RPMI7951 (cell line): ENCODE data around the gene SEMA6C. TPM values are rescaled to one million over a fixed set of nuclear protein-coding genes. Genes with fewer than 3 reads are reported as not detected.

ENCODE experiments used
- DNase-seq: peaks from one replicate; pipeline ENCODE4 v3.0.0-alpha.2; 2012; ENCODE audit warnings: low read depth
- total RNA-seq: library from RNA; depleted of rRNA; stranded (reverse); fragments of >200 nt; shearing (Covaris generic); gene quantifications from 2 replicates; pipeline ENCODE4 v1.2.3, GENCODE V29; 2014; rRNA removed

The SEMA6C gene
- total RNA-seq, 1 experiment from 2014 or later: 0.48 TPM

DNA sequence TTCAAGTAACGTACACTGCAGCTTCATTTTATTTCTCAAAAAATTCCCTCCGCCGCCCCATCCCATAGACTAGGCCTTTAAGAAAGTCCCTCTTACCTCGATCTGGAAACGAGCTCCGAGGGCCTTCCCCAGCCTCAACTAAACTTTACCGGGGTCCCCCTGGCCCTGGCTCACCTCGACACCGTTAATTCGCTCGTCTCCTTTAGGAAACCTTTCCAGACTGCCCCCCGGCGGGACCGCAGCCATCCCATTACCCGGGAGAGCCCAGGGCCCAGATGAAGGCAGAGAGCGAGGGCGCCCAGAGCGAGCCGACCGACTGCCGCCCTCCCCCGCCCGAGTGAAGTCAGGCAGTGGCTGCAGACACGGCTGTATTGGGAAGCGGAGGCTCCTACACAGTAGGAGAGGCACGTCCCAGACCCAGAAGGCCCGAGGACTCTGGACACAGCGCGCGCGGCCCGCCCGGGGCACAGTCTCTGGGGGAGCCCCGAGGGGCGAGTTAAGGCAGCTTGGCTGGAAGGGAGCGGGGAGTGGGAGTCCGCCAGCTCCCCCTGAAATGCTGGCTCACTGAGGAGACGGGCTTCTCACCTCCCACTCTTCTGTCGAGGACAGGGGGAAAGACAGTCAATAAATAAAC lies 14.6 kb downstream of the SEMA6C start:
- DNase-seq: no peak

DNA sequence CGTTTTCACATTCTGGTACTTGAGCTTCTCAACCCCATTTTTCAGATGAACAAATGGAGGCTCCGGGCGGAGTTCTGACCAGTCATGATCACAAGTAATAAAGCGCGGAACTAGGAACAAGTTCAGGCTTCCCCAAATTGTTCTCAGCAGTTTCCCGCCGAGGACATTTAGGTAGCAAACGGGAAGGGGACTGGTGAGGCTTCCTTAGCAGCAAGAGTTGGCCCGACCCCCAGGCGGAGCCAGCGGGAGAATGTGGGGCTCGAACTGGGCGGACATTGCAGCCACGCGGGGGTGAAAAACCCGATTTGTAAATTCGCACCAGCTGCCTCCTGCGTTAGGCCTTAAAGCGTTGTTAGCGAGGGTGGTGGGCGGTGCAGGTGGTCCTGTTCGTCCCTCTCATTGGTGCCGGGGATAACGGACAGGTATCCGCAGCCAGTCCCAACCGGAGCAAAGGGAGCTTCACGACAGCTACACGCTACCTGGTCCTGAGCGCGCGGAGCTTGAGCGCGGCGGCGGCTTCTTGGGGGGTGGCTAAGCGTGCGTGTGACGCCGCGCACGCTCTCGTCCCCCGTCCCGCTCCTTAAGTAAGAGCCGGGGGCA lies 15.3 kb downstream of the SEMA6C start:
- DNase-seq: no peak

DNA sequence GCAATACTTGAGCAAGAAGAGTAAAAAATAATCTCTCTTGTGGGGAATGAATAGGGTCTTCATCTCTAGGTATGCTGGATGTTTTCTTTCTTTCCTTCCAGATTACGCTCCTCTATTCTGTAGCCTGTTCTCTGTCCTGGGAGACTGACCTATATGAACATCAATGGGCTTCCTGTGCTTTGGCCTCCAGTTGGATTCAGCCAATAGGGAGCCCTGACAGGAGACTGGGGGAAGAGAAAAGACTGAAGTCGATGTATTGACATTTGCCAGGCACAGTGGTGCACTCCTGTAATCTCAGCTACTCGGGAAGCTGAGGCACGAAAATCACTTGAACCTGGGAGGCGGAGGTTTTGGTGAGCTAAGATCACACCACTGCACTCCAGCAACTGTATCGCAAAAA lies 17.6 kb downstream of the SEMA6C start:
- no peak for DNase-seq

DNA sequence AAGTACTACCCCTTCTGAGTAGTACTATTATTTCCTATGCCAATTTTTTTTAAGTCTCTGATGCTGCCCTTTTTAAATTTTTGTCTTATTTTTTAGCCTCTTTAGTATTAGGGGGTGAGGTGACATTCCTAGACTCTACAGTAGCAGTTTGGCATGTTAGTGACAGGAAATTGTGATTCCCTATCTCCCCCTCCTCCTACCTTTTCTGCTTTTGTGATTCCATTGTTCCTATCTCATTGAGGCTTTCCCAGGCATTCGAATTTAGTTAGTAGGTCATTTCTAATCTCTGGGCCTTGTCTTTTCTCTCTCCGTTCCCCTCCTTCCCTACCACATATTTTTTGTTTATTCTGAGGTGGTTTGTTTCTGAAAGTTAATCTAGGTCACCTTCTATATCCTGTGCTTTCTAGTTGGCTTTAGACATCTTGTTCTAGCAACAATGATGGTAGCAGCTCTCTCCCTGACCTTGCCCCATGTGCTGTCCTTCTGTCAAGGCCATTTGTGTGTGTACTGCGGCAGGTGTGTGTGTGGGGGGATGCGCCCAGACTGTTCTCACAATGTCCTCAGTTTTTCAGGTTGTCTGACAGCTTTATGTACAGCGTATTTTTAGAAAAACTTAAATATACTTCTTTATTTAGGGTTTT lies 21.5 kb downstream of the SEMA6C start:
- no peak for DNase-seq

DNA sequence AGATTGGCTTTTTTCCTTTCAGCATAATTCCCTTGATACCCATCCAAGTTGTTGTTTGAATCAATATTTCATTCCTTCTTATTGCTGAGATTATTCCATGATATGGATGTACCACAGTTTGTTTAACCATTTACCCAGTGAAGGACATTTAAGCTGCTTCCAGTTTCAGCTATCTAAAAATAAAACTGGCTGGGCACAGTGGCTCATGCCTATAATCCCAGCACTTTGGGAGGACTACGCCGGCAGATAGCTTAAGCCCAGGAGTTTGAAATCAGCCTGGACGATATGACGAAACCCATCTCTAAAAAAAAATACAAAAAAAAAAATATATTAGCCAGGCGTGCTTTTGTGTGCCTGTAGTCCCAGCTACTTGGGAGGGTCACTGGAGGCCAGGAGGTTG lies 32.6 kb downstream of the SEMA6C start:
- DNase-seq: no peak

DNA sequence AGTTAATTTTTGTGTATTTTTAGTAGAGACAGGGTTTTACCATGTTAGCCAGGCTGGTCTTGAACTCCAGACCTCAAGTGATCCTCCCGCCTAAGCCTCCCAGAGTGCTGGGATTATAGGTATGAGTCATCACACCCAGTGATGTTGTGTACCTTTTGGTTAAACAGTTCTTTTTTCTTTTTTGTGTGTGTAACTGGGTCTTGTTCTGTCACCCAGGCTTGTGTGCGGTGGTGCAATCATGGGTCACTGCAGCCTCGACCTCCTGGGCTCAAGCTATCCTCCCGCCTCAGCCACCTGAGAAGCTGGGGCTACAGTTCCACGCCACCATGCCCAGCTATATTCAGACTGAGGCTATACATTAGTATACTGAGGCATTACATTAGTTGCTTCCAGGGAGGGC lies 38.1 kb downstream of the SEMA6C start:
- DNase-seq: no peak

DNA sequence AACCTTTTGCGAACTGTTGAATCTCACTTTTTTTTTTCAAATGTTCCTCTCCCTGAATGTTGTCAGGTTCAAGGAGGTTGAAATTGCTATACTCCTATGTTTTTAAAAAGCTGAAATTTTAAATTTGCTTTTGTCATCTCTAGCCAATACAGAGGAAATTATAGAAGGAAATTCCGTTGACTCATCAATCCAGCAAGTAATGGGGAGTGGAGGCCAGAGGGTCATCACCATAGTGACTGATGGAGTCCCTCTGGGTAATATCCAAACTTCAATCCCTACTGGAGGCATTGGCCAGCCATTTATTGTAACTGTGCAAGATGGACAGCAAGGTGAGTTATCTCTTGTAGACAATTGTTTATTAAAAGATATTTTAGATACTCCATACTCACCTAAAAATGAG lies 39.5 kb downstream of the SEMA6C start:
- peak; percentile 32 for DNase-seq

DNA sequence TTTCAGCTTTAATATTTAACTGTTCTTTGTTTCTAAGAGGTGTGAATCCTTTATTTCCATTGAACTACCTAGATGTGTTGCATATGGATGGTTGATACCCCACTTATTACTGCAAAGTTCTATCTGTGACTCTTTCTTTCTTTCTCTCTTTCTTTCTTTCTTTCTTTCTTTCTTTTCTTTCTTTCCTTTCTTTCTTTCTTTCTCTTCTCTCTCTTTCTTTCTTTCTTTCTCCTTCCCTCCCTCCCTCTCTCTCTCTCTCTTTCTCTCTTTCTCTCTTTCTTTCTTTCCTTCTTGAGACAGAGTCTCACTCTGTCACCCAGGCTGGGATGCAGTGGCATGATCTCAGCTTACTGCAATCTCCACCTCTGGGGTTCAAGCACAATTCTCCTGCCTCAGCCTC lies 41.8 kb downstream of the SEMA6C start:
- DNase-seq: no peak

DNA sequence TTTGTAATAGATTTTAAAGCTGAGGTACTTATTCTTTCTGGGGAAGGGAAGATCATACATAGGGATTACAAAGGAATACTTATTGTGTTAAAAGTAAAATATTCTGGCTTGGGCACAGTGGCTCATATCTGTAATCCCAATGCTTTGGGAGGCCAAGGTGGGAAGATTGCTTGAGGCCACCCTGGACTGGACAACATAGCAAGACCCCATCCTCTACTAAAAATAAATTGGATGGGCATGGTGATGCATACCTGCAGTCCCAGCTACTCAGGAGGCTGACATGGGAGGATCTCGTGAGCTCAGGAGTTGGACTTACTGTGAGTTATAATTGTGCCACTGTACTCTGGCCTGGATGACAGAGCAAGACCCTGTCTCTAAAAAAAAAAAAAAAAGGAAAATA lies 48.3 kb downstream of the SEMA6C start:
- no peak for DNase-seq

DNA sequence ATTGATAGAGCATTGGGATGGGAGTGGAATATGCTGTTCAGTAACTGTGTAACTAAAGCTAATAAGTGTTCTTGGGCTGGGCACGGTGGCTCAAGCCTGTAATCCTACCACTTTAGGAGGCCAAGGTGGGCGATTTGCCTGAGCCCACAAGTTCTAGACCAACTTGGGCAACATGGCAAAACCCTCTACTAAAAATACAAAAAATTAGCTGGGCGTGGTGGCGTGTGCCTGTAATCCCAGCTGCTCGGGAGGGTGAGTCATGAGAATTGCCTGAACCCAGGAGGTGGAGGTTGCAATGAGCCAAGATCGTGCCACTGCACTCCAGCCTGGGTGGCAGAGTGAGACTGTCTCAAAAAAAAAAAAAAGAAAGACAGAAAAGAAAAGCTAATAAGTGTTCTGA lies 49.0 kb downstream of the SEMA6C start:
- DNase-seq: peak; percentile 35

DNA sequence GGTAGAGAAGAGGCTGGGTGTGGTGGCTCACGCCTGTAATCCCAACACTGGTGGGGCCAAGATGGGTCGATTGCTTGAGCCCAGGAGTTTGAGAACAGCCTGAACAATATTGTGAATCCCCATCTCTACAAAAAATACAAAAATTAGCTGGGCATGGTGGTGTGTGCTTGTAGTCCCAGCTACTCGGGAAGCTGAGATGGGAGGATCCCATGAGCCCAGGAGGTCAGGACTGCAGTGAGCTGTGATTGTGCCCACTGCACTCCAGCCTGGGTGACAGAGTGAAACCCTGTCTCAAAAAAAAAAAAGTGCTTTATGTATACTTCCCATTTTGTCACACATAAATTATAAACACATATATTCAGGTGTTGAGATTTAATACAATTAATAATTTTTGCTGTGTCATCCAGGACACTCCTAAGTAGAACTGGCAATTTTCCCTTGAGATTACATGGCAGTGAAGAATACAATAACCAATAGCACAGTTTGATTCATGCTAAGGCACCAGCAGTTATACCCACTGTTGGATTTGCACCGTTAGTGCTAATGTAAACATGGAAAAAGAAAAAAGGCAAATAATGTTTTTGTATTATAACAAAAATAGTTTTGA lies 60.4 kb downstream of the SEMA6C start:
- DNase-seq: no peak

Other genes starting within 250 kb of the SEMA6C start
- 21.0 and 26.9 TPM in 2 replicates for gene SETDB1, start 220.3 kb downstream of the SEMA6C start, total RNA-seq
- gene CERS2, start 171.8 kb downstream of the SEMA6C start, total RNA-seq: 91.0 and 122 TPM in 2 replicates
- 0.20 TPM in 1 of 2 replicates, not detected in the other for gene ANXA9, start 164.3 kb downstream of the SEMA6C start, total RNA-seq
- gene MINDY1, start 139.7 kb downstream of the SEMA6C start, total RNA-seq: 7.7 and 10.3 TPM in 2 replicates
- 10.5 and 10.8 TPM in 2 replicates for gene PRUNE1, start 138.2 kb downstream of the SEMA6C start, total RNA-seq
- 0.48 TPM in 1 of 2 replicates, not detected in the other for gene BNIPL, start 110.0 kb downstream of the SEMA6C start, total RNA-seq
- 3.0 and 3.2 TPM in 2 replicates for gene C1orf56, start 98.9 kb downstream of the SEMA6C start, total RNA-seq
- gene CDC42SE1, start 87.0 kb downstream of the SEMA6C start, total RNA-seq: 54.9 and 60.2 TPM in 2 replicates
- 16.8 and 20.5 TPM in 2 replicates for gene MLLT11, start 86.2 kb downstream of the SEMA6C start, total RNA-seq
- gene GABPB2, start 75.9 kb downstream of the SEMA6C start, total RNA-seq: 6.3 and 6.7 TPM in 2 replicates
- not detected in 2 replicates for gene TNFAIP8L2, start 10.0 kb upstream of the SEMA6C start, total RNA-seq
- 7.4 and 8.2 TPM in 2 replicates for gene LYSMD1, start 19.3 kb upstream of the SEMA6C start, total RNA-seq
- gene SCNM1, start 19.5 kb upstream of the SEMA6C start, total RNA-seq: 47.4 and 58.5 TPM in 2 replicates
- gene TMOD4, start 29.4 kb upstream of the SEMA6C start, total RNA-seq: 0.36 TPM in 1 of 2 replicates, not detected in the other
- 54.0 and 63.8 TPM in 2 replicates for gene VPS72, start 43.6 kb upstream of the SEMA6C start, total RNA-seq
- 27.4 and 39.5 TPM in 2 replicates for gene PIP5K1A, start 51.9 kb upstream of the SEMA6C start, total RNA-seq
- 186 and 201 TPM in 2 replicates for gene PSMD4, start 108.1 kb upstream of the SEMA6C start, total RNA-seq
- gene ZNF687, start 135.7 kb upstream of the SEMA6C start, total RNA-seq: 6.7 and 10.9 TPM in 2 replicates
- gene PI4KB, start 180.8 kb upstream of the SEMA6C start, total RNA-seq: 26.4 and 28.4 TPM in 2 replicates
- gene RFX5, start 200.6 kb upstream of the SEMA6C start, total RNA-seq: 43.6 and 52.0 TPM in 2 replicates
- gene SELENBP1, start 226.1 kb upstream of the SEMA6C start, total RNA-seq: 5.1 and 5.2 TPM in 2 replicates